Left forelimb (tissue), 1 donor: Measurements from ENCODE around the gene C11orf58.

Experiments
- DNase-seq: peaks from one replicate; pipeline ENCODE4 v3.0.0-alpha.2; 2018; ENCODE audit warnings: low spot score

C11orf58 gene

DNA sequence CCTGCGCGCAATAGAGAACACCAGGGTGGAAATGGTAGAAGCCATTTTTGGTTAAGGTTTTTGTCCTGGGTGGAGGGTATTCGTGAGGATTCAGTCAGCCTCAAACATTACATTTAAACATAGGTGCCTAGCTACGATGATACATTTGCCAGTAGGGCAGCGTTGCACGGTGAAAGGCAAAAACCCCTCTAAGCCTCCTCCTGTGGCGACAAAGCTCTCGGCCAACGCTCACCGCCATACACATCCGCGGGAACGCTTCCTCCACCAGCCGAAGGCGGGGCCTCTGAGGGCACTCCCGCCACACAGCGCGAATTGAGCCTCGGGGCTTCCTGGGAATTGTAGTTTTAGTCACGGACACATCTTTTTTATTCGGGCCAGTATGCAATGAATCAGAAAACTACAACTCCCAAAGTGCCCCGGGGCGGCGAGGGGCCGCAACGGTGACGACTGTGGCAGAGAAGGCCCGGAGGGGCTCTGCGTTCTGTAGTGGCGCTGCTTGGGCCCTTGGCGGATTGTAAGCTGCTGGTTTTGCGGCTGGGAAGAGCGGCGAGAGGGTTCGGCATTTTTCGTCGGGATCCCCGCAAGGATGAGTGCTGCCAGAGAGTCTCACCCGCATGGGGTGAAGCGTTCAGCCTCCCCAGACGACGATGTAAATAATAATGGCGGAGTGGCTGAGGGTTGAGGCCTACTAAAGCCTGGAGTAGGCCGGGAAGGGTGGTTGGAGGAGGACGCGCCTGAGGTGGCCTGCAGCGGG is at the start of gene C11orf58:
Gene C11orf58 (plus strand): TSS at position 455 of the 754 bp plus-strand sequence. CDS start 132 bp downstream, at position 587.
- peak; percentile 99 for DNase-seq

DNA sequence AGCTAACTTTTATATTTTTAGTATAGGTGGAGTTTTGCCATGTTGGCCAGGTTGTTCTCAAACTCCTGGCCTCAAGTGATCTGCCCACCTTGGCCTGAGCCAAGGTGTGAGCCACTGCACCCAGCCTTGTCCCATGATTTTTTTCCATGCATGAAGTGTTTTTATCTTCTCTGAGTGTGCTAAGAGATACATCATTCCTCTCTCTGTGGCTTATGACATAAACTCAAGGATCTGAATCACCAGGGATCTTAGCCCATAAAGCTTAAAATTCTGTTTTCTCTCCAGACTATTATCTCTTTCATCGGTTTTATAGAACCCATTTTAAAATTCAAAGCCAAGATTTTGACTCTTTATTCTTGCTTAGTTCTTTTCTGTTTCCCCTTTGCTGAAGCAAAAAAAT is 48.4 kb upstream of the C11orf58 start:
- DNase-seq: no peak

DNA sequence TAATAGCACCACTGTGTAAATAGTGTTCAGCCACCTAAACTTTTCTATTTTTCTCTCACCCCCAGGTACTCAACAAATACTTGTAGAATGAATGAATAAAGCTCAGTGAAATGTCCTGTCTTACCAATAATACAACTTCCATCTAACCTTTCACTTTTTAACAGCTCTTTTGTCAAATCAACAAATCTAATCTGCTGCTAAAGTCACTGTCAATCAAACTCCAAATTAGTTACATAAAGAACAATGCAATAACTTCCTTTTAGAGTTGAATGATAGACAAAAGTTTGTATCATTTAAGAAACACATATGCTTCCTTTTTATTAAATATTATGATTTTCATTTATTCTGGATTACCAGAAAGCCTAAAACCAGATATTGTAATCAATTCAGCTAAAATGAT is 34.7 kb upstream of the C11orf58 start:
- no peak for DNase-seq

DNA sequence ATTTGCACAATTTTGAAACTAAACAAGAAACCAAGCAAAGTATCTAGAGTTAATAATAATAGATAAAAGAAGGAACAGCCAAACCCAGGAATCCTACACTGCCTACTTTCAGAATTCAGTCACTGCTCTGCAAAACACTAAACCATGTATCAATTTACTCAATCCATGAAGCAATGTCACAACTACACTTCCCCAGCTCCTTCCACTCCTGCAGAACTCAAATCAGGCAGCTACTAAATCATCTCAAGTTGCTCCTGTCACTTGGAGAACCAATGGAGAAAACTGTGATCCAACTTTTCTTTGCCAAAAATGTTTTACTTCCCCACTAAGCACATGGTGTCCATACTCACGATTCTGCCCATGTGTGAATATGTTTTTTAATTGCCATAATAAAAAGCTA is 24.9 kb upstream of the C11orf58 start:
- DNase-seq: no peak

DNA sequence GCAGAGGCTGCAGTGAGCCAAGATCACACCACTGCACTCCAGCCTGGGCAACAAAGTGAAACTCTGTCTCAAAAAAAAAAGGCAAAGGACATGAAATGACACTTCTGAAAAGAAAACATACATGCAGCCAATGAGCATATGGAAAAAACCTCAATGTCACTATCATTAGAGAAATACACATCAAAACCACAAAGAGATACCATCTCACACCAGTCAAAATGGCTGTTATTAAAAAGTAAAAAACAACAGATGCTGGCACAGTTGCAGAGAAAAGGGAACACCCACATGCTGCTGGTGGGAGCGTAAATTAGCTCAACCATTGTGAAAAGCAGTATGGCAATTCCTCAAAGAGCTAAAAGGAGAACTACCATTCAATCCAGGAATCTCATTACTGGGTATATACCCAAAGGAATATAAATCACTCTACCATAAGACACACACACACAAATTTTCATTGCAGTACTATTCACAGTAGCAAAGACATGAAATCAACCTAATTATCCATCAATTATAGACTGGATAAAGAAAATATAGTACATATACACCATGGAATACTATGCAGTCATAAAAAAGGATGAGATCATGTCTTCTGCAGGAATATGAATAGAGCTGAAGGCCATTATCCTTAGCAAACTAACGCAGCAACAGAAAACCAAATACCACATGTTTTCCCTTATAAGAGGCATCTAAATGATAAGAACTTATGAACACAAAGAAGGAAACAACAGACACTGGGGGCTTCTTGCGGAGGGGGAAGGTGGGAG is 15.7 kb upstream of the C11orf58 start:
- no peak for DNase-seq

DNA sequence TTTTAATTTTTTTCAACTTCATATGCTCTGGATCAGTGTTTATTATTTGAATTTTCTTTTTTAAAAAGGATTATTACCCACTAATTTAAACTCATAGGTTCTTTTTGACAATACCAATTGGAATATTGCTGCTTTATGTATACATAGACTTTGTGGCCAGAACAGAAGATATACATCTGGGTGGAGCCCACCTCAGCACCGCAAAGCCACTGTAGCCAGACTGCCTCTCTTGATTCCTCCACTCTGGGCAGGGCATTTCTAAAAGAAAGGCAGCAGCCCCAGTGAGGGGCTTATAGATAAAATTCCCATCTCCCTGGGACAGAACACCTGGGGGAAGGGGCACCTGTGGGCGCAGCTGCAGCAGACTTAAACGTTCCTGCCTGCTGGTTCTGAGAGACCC is 10.6 kb upstream of the C11orf58 start:
- DNase-seq: no peak

DNA sequence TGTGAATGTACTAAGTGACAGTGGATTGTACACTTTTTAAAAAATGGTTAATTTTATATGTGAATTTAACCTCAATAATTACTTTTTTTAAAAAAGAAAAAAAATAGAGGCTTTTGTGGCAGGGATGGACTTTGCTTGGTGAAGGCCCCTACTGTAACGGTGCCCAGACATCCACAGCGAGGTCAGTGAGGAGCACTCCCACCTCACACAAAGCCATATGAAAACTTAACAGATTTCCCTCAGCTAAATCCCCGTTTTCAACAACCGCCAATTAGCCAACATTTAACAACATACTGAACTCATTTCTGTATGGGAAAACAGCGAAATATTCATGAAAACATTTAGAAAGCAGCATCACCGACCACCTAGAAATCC is 642 bp upstream of the C11orf58 start:
- DNase-seq: no peak

DNA sequence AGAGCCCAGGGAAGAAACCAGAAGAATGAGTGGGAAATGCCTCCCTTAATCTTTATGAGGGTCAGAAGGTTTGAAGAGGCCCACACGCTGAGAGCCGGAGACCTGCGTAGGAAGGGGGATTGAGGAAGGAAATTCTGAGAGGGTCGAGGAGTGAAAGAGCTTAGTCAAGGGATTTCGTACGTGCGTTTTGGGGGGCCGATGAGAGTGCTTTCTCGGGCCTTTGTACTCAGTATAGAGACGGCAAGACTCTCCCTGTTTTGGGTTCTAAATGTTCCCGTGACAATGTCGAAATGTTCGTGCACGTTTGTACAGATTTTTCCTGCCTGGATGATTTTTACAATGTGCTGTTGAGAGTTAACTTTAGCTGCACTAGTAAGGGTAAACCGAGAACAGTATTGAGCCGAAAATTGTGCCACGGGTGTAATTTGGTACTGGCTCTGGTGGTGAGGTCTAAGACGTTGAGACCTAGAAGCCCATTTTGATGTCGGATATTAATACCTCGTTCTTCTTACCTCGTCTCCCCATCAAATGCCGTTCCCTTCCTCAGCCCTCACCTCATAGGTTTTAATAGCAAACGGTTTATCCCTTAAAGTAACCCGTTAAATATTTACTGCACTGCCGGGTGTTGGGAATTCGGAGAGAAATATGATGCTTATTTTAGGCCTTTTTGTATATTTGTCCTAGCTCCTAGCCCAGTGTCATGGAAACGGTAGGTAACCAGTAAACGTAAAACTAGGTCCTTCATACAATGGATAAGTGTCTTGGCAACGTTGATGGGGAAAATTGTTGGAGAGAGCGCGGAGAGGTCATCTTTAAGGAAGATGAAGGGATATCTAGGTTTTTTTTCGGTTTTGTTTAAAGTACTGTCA is 734 bp downstream of the C11orf58 start:
- no peak for DNase-seq

DNA sequence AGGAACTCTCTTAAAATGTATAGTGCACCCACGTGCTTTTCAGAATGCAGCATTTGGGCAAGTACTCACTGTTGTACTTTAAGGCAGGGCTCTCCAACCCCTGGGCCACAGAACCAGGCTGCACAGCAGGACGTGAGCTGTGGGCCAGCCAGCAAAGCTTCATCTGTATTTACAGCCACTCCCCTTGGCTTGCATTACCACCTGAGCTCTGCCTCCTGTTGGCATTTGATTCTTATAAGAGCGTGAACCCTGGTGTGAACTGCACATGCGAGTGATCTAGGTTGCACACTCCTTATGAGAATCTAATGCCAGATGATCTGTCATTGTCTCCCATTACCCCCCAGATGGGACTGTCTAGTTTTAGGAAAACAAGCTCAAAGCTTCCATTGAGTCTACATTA is 3.0 kb downstream of the C11orf58 start:
- DNase-seq: no peak

DNA sequence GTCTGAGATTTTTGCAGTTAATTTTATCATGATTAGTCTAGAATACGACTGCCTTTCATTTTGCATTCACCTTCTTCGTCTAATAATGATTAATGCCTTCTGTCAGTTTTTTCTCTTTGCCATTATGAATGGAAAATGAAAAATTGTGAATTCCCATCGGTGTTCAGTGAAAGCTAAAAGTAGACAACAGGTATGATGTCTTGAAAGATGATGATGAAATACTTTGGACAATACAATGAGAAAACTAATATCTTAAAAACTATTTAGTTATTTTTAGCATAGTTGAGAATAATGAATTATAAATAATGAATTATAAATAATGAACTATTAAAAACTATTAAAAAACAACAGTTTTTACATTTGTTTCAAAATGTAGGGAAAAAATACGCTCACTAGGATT is 5.0 kb downstream of the C11orf58 start:
- DNase-seq: no peak

DNA sequence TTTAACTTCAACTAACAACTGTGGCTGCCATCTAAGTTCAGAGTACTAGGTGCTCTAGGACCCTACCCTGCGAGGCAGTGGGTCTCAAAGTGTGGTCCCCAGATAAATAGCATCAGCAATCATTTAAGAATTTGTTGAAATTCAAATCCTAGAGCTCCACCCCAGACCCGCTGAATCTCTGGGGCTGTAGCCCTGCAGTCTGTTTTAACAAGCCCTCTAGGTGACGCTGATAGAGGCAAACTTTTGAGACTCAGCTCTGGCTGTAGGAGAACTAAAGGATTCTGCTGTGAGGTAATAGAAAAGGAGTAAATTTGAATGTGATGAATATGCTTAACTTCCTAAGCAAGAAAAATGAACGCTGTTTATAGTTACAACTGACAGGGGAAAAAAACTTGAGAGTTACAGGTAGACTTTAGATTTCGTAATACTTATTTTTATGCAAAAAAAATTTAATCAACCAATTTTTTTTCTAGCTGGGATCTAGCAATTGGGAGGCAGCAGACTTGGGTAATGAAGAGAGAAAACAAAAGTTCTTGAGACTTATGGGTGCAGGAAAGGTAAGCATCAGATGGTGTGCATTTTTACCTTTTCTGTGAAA is 5.8 kb downstream of the C11orf58 start:
- DNase-seq: no peak

DNA sequence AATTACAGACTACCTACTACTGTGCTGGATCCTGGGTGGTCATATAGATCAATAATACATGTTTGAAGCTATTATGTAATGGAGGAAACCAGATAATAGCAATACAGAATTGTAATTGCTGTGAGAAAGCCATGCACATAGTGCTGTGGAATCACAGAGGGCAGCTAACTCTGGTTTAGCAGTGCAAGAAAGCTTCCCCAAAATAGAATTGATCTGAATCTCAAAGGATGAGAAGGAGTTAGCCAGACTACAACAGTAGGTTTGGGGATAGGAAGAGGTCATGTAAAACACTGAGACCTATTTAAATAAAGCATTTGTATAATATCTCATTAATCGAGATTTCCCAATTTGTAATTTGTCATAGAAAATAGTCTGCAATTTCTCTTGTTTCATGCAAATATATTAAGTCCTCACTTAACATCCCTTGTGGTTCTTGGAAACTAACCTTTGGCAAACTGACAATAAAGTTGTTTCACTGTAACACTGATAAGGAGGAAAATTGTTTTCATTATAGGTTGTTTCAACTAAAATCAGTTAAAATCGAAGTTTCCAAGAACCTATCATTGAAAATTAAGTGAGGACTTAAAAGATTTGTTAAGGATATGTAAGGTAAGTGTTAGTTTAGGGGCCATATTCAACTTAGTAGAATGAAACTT is 7.6 kb downstream of the C11orf58 start:
- no peak for DNase-seq

DNA sequence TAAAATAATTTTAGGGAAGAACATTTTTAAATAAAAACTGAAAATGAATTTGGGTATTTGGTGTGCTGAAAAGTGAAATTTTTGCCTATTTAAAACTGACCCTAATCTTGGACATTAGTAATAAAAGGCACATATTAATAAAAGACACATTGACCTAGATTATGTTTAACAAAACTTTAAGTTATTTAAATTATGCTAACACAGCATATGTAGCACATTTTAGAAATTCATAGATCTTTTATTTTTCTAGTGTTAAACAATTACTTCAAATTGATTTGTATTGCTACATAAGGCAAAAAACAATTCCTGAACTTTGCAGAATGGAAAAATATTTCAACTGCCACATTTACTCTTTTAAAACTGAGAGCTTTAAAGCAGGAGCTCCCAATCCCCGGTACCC is 10.6 kb downstream of the C11orf58 start:
- DNase-seq: no peak

DNA sequence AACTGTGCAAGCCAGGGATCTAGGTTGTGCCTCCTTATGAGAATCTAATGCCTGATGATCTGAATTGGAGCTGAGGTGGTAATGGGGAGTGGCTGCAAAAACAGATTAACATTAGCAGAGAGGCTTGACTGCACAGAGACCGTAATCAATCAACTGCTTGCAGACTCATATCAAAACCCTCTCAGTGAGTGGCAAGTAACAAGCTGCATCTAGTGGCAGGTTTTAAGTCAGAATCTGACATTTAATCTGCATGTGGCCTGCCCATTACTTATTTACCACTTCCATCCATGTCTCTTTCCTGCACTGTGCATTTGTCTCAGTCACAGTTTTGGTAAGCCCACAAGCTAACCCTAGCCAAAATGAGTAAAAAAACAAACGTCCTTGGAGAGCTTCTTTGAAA is 11.2 kb downstream of the C11orf58 start:
- no peak for DNase-seq

DNA sequence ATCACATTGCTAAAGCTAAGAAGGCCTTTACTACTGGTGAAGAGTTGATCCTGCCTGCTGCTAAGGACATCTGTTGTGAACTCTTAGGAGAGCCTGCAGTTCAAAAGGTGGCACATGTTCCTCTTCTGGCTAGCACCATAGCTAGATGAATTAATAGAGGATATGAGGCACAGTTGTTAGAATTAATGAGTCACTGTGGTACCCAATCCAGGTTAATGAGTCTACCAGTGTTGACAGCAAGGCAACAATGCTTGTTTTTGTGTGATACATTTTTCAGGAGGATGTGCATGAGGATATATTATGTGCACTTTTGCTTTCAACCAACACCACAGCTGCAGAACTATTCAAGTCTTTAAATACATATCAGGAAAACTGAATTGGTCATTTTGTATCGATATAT is 12.0 kb downstream of the C11orf58 start:
- DNase-seq: no peak

DNA sequence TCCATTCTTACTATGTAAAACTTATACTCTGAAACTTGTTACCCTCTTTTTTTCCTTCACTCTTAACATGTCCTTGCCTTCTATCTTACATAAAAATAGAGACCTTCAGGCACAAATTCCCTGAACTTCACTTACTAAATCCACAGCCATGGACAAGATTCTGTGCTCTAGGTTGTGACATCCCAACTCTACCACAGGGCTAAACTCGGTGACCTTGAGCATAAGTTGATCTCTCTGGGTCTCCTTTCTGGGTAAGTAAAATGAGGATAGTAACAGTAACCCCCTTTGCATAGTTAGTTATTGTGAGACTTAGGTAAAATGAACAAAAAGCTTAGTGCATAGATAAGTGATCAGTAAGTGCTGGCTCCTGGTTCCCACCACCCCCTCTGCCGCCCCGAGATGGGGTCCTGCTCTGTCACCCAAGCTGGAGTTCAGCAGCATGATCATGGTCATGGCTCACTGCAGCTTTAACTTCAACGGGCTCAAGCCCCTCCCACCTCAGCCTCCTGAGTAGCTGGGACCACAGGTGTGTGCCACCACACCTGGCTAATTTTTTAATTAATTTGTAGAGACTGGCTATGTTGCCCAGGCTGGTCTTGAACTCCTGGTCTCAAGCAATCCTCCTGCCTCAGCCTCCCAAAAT is 20.1 kb downstream of the C11orf58 start:
- no peak for DNase-seq

DNA sequence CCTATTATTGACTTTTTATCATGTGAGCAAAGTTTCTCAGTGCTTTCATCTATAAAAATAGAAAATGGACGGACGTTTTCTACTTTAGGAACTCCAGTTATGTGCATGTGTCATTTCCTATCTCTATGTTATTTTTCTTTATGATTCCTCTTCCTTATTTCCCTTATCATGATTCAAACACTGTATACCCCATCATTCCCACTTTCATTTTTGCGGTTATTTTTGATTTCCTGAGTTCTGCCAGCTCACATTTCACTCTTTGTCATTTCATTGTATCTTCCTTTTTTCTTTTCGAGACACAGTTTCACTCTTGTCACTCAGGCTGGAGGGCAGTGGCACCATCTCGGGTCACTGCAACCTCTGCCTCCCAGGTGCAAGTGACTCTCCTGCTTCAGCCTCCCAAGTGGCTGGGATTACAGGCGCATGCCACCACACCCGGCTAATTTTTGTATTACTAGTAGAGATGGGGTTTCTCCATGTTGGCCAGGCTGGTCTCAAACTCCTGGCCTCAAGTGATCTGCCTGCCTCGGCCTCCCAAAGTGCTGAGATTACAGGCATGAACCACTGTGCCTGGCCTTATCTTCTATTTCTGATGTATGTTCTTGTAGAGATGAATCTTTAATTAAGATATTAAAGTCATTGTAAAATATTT is 21.5 kb downstream of the C11orf58 start:
- DNase-seq: no peak

DNA sequence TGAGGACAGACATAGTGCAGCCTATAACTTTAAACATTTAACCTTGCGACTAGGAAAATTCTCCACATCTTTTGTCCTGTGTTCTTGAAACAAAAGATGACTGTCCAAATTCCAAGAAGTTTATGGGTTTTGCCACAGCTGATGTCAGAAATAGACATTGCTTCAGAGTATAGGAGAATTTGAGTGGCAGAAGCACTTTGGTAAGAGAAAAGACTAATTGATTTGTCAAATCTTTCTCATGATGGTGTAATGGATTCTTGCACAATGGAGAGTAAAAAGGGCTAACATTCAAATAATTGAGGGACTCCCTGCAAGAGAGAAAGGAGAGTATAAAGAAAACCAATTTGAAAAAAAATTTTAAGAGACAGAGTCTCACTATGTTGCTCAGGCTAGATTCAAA is 25.3 kb downstream of the C11orf58 start:
- DNase-seq: no peak

DNA sequence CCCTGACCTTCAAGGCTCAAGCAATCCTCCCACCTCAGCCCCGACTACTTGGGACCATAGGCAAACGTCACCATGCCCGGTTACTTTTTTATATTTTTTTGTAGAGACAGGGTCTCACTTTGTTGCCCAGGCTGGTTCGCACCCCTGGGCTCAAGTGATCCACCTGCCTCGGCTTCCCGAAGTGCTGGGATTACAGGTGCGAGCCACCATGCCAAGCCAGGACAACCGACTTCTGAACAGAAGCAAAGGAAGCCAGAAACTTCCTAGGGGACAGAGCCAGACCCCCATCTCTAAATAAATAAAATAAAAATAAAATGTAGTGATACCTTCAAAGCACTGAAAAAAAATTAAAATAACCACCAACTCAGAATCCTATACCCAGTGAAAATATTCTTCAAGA is 26.4 kb downstream of the C11orf58 start:
- no peak for DNase-seq

DNA sequence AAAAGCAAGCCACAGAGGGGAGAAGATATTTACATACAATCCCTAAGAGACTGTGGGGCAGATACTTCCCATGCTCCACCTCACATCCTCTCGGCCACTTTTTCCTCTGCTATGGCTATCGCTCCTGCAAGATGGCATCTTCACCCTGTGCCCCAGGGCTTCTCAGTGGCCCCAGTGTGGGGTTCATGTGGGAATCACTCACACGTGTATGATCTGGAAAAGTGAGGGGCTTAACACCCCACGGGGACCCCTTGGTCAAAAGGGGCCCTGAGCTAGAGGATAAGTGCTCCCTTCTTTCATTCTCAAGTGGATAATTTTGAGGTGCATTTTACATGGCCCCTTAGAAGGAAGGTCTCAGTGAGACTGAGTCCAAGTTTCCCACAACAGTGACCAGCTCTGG is 28.7 kb downstream of the C11orf58 start:
- no peak for DNase-seq

DNA sequence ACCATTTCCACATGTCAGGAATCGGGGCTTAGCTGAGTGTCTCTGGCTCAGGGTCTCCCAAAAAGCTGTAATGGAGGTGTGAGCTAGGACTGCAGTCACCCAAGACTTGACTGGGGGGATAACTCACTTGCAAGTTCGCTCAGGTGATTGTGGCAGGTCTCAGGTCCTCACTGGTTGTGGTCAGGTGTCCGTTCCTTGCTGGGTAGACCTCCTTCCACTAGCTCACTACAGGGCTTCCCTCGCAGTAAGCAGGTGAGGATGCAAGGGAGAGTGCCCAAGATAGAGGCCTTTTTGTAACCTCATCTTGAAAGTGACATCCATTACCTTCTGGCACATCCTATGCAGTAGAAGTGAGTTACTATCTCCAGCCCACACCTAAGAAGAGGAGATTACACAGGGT is 29.5 kb downstream of the C11orf58 start:
- DNase-seq: no peak
